Liver (tissue), 9 donors: Measurements from ENCODE around the gene CLIC5. TPM values are rescaled to one million over a fixed set of nuclear protein-coding genes. Genes with fewer than 3 reads are reported as not detected.

ENCODE experiments used
- DNase-seq: peaks from one replicate; pipeline ENCODE4 v3.0.0-alpha.2; 2017; ENCODE audit warnings: low spot score
- H3K27ac ChIP-seq, 2 donors: one replicate each; pipeline ENCODE4 v1.7.0; 2013; ENCODE audit warnings: inconsistent platforms in 2 of 2, low read length in 2 of 2, control low read depth in 1 of 2, low read depth in 1 of 2, mild to moderate bottlenecking in 1 of 2
- H3K27me3 ChIP-seq, 4 donors: one replicate each; pipeline versions ENCODE4 v1.6.1 to v1.7.0; 2013; ENCODE audit warnings: low read length in 3 of 4, inconsistent platforms in 1 of 4, mild to moderate bottlenecking in 1 of 4, moderate library complexity in 1 of 4; ENCODE audit not compliant: control insufficient read depth in 4 of 4, insufficient read depth in 4 of 4
- H3K36me3 ChIP-seq, 4 donors: one replicate each; pipeline versions ENCODE4 v1.6.1 to v1.7.0; 2013; ENCODE audit warnings: low read length in 3 of 4, mild to moderate bottlenecking in 3 of 4, low read depth in 1 of 4, moderate library complexity in 1 of 4; ENCODE audit not compliant: control insufficient read depth in 4 of 4, insufficient read depth in 3 of 4
- H3K4me1 ChIP-seq, 4 donors: one replicate each; pipeline versions ENCODE4 v1.6.1 to v1.7.0; 2013; ENCODE audit warnings: low read length in 3 of 4, mild to moderate bottlenecking in 3 of 4, moderate library complexity in 1 of 4; ENCODE audit not compliant: control insufficient read depth in 4 of 4, insufficient read depth in 4 of 4
- H3K4me3 ChIP-seq, 3 donors: one replicate each; pipeline versions ENCODE4 v1.6.1 to v1.7.0; 2013; ENCODE audit warnings: low read length in 3 of 3, control low read depth in 1 of 3, low read depth in 1 of 3, mild to moderate bottlenecking in 1 of 3
- H3K9ac ChIP-seq, 2 donors: one replicate each; pipeline ENCODE4 v1.7.0; 2013; ENCODE audit warnings: low read length in 2 of 2, mild to moderate bottlenecking in 2 of 2, moderate library complexity in 2 of 2, control low read depth in 1 of 2, low read depth in 1 of 2
- H3K9me3 ChIP-seq, 4 donors: one replicate each; pipeline versions ENCODE4 v1.6.1 to v1.7.0; 2013; ENCODE audit warnings: low read length in 3 of 4; ENCODE audit not compliant: control insufficient read depth in 4 of 4
- EGR1 ChIP-seq, 2 donors: IDR thresholded peaks; 2 replicates each; pipeline ENCODE4 v1.6.1; 2016 to 2018; ENCODE audit warnings: antibody characterized with exemption in 2 of 2, low read depth in 2 of 2
- FOXA1 ChIP-seq: IDR thresholded peaks from 2 replicates; pipeline ENCODE4 v1.6.1; 2016; ENCODE audit warnings: antibody characterized with exemption
- FOXA2 ChIP-seq: IDR thresholded peaks from 2 replicates; pipeline ENCODE4 v1.6.1; 2016; ENCODE audit warnings: antibody characterized with exemption
- GABPA ChIP-seq, 2 donors: IDR thresholded peaks in 1 of 2; conservative IDR thresholded peaks in 1 of 2; 2 replicates each; pipeline ENCODE4 v1.6.1; 2016; ENCODE audit warnings: antibody characterized with exemption in 2 of 2, mild to moderate bottlenecking in 1 of 2, moderate library complexity in 1 of 2
- HNF4A ChIP-seq, 2 donors: conservative IDR thresholded peaks; 2 replicates each; pipeline ENCODE4 v1.6.1; 2016; ENCODE audit warnings: antibody characterized with exemption in 2 of 2, mild to moderate bottlenecking in 2 of 2
- HNF4G ChIP-seq: IDR thresholded peaks from 2 replicates; pipeline ENCODE4 v1.6.1; 2016; ENCODE audit warnings: antibody characterized with exemption
- JUND ChIP-seq, 2 donors: IDR thresholded peaks; 2 replicates each; pipeline ENCODE4 v1.6.1; 2016; ENCODE audit warnings: antibody characterized with exemption in 2 of 2
- NR2F2 ChIP-seq: IDR thresholded peaks from 2 replicates; pipeline ENCODE4 v1.6.1; 2016; ENCODE audit warnings: antibody characterized with exemption
- RAD21 ChIP-seq, 2 donors: IDR thresholded peaks; 2 replicates each; pipeline ENCODE4 v1.6.1; 2016; ENCODE audit warnings: antibody characterized with exemption in 2 of 2, mild to moderate bottlenecking in 2 of 2
- RXRA ChIP-seq, 2 donors: IDR thresholded peaks; 2 replicates each; pipeline ENCODE4 v1.6.1; 2017 to 2018; ENCODE audit warnings: antibody characterized with exemption in 2 of 2, mild to moderate bottlenecking in 1 of 2
- SP1 ChIP-seq: IDR thresholded peaks from 2 replicates; pipeline ENCODE4 v1.6.1; 2018; ENCODE audit warnings: antibody characterized with exemption, mild to moderate bottlenecking
- TAF1 ChIP-seq: conservative IDR thresholded peaks from 2 replicates; pipeline ENCODE4 v1.6.1; 2016; ENCODE audit warnings: antibody characterized with exemption, mild to moderate bottlenecking
- YY1 ChIP-seq: IDR thresholded peaks from 2 replicates; pipeline ENCODE4 v1.6.1; 2016; ENCODE audit warnings: antibody characterized with exemption, mild to moderate bottlenecking
- WGBS: extraction: QIAGEN DNeasy Blood & Tissue Kit; methylation state at CpG from one replicate; pipeline ENCODE4 v1.1.7; 2013; 5-methylcytosine and 5-hydroxymethylcytosine counted together
- polyA plus RNA-seq, 2 donors: library from polyadenylated mRNA; stranded (reverse) in 1 of 2; unstranded in 1 of 2; fragments of 200-250 nt in 1 of 2; fragments of >200 nt in 1 of 2; fragmentation: Nextera tagmentation in 1 of 2; extraction: Ambion mirVana in 1 of 2; gene quantifications; one replicate each; pipeline versions ENCODE4 v1.2.1 to v1.2.3, GENCODE V29; 2013 to 2015
- total RNA-seq, 2 donors: library from RNA; depleted of rRNA; stranded (reverse); fragments of >200 nt; gene quantifications; one replicate each; pipeline ENCODE4 v1.2.3, GENCODE V29; 2014
- TF ChIP-seq, protein P1 (sequence below): IDR thresholded peaks from 2 replicates; pipeline ENCODE4 v1.6.1; 2016; ENCODE audit warnings: antibody characterized with exemption
- TF ChIP-seq, protein P2 (sequence below): IDR thresholded peaks from 2 replicates; pipeline ENCODE4 v1.6.1; 2016; ENCODE audit warnings: antibody characterized with exemption
- TF ChIP-seq, protein P3 (sequence below): IDR thresholded peaks from 2 replicates; pipeline ENCODE4 v1.6.1; 2016; ENCODE audit warnings: antibody characterized with exemption, mild to moderate bottlenecking
- TF ChIP-seq, protein P4 (sequence below): IDR thresholded peaks from 2 replicates; pipeline ENCODE4 v1.6.1; 2016; ENCODE audit warnings: antibody characterized with exemption
- TF ChIP-seq, protein P5 (sequence below): fragments of 150-350 bp; IDR thresholded peaks from 2 replicates; pipeline ENCODE4 v1.5.1; 2017; ENCODE audit warnings: improper control_type of control experiment, low read depth, low read length; ENCODE audit not compliant: missing input control
- donor health status: healthy.
- donor health status: healthy.
- donor health status: healthy.
- donor health status: healthy.
- donor health status: healthy.

Gene CLIC5
- total and polyA plus RNA-seq, 4 donors = 0.05 to 0.33 (median 0.14) TPM

DNA sequence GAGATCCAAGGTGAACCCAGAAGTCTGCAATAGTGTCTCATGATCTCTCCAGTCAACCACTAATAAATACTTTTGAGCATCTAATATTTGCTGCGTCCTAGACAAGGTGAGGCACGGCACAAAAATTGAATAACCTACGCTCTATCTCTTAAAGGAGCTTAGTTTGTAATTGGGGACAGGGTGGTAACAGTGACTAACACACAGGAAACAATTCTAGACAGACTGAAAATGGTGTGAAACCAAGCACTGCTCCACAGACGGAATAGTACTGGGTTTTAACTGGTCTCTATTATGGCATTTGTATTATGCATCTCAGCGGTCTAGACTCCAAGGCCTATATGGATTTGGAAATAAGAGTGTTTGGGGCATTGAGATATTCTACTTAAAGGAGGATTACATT lies 120.1 kb downstream of the CLIC5 start:
- 78% methylated on average over 5 of the region's 5 CpGs for WGBS
- no peaks in the 10 kb centered on the region for H3K9me3 ChIP-seq
- no peak for DNase-seq

DNA sequence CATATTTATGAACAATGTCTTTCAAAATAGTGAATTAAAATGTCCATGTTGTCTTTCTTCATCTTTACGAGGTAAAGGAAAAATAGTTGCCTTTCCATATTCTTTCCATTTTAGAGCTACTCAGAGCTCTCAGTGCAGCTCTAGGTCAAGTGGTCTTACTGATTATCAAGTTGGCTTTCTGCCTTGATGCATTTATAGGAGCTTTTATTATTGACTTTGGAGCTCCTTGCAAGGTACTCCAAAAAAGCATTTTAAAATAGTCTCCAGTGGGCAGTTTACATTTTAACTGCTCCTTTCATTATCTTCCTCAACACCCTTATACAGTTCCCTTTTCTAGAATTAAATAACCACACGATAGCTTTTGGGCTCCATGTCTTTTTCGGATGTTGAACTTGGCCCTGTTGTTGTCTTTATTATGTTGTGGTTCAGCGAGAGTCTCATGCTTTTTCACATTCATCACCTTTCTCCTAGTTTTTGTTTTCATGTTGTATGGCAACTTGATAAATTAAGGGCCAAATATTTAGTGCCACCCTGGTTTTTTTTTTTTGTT lies 122.9 kb downstream of the CLIC5 start:
- WGBS = 76% methylated on average over 4 of the region's 4 CpGs

More for the DNA sequence above, 120.1 kb downstream of the CLIC5 start:
- no peaks in the 10 kb centered on the region for H3K4me1 ChIP-seq
- H3K9ac ChIP-seq = no peak overlapping the region
- no peaks in the 10 kb centered on the region for H3K36me3 ChIP-seq
- H3K27me3 ChIP-seq = no peaks in the 10 kb centered on the region
- H3K4me3 ChIP-seq = no peak overlapping the region
- no peak overlapping the region for H3K27ac ChIP-seq
- no peak for TF ChIP-seq RAD21 (IDR thresholded peaks at IDR 0.05)
- TF ChIP-seq FOXA2 = no peak
- TF ChIP-seq HNF4G = no peak
- TF ChIP-seq, protein P1, sequence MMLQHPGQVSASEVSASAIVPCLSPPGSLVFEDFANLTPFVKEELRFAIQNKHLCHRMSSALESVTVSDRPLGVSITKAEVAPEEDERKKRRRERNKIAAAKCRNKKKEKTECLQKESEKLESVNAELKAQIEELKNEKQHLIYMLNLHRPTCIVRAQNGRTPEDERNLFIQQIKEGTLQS = no peak
- TF ChIP-seq RXRA (IDR thresholded peaks at IDR 0.05) = no peak
- TF ChIP-seq, protein P2, sequence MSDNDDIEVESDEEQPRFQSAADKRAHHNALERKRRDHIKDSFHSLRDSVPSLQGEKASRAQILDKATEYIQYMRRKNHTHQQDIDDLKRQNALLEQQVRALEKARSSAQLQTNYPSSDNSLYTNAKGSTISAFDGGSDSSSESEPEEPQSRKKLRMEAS = no peak

More for the DNA sequence above, 122.9 kb downstream of the CLIC5 start:
- no peaks in the 10 kb centered on the region for H3K27me3 ChIP-seq
- TF ChIP-seq, protein P3, sequence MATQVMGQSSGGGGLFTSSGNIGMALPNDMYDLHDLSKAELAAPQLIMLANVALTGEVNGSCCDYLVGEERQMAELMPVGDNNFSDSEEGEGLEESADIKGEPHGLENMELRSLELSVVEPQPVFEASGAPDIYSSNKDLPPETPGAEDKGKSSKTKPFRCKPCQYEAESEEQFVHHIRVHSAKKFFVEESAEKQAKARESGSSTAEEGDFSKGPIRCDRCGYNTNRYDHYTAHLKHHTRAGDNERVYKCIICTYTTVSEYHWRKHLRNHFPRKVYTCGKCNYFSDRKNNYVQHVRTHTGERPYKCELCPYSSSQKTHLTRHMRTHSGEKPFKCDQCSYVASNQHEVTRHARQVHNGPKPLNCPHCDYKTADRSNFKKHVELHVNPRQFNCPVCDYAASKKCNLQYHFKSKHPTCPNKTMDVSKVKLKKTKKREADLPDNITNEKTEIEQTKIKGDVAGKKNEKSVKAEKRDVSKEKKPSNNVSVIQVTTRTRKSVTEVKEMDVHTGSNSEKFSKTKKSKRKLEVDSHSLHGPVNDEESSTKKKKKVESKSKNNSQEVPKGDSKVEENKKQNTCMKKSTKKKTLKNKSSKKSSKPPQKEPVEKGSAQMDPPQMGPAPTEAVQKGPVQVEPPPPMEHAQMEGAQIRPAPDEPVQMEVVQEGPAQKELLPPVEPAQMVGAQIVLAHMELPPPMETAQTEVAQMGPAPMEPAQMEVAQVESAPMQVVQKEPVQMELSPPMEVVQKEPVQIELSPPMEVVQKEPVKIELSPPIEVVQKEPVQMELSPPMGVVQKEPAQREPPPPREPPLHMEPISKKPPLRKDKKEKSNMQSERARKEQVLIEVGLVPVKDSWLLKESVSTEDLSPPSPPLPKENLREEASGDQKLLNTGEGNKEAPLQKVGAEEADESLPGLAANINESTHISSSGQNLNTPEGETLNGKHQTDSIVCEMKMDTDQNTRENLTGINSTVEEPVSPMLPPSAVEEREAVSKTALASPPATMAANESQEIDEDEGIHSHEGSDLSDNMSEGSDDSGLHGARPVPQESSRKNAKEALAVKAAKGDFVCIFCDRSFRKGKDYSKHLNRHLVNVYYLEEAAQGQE = no peak
- TF ChIP-seq NR2F2 = no peak
- TF ChIP-seq, protein P4, sequence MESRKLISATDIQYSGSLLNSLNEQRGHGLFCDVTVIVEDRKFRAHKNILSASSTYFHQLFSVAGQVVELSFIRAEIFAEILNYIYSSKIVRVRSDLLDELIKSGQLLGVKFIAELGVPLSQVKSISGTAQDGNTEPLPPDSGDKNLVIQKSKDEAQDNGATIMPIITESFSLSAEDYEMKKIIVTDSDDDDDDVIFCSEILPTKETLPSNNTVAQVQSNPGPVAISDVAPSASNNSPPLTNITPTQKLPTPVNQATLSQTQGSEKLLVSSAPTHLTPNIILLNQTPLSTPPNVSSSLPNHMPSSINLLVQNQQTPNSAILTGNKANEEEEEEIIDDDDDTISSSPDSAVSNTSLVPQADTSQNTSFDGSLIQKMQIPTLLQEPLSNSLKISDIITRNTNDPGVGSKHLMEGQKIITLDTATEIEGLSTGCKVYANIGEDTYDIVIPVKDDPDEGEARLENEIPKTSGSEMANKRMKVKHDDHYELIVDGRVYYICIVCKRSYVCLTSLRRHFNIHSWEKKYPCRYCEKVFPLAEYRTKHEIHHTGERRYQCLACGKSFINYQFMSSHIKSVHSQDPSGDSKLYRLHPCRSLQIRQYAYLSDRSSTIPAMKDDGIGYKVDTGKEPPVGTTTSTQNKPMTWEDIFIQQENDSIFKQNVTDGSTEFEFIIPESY = no peak
- TF ChIP-seq FOXA1 = no peak
- no peak for TF ChIP-seq YY1
- no peak for TF ChIP-seq GABPA (IDR thresholded peaks at IDR 0.05 in 1 of 2, conservative IDR thresholded peaks at IDR 0.05 in 1 of 2)
- TF ChIP-seq RAD21 (IDR thresholded peaks at IDR 0.05) = no peak
- TF ChIP-seq, protein P2 = no peak
- no peak for TF ChIP-seq RXRA (IDR thresholded peaks at IDR 0.05)
- TF ChIP-seq TAF1 = no peak
- TF ChIP-seq HNF4G = no peak
- no peak for TF ChIP-seq JUND (IDR thresholded peaks at IDR 0.05)
- no peak for TF ChIP-seq FOXA2
- TF ChIP-seq, protein P5, sequence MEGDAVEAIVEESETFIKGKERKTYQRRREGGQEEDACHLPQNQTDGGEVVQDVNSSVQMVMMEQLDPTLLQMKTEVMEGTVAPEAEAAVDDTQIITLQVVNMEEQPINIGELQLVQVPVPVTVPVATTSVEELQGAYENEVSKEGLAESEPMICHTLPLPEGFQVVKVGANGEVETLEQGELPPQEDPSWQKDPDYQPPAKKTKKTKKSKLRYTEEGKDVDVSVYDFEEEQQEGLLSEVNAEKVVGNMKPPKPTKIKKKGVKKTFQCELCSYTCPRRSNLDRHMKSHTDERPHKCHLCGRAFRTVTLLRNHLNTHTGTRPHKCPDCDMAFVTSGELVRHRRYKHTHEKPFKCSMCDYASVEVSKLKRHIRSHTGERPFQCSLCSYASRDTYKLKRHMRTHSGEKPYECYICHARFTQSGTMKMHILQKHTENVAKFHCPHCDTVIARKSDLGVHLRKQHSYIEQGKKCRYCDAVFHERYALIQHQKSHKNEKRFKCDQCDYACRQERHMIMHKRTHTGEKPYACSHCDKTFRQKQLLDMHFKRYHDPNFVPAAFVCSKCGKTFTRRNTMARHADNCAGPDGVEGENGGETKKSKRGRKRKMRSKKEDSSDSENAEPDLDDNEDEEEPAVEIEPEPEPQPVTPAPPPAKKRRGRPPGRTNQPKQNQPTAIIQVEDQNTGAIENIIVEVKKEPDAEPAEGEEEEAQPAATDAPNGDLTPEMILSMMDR = no peak
- TF ChIP-seq, protein P1 = no peak
- TF ChIP-seq SP1 = no peak
- TF ChIP-seq EGR1 (IDR thresholded peaks at IDR 0.05; ENCODE audit: low read depth in 2 of 2) = no peak
- no peak for TF ChIP-seq HNF4A (conservative IDR thresholded peaks at IDR 0.05)
- H3K4me3 ChIP-seq = no peak overlapping the region
- no peaks in the 10 kb centered on the region for H3K9me3 ChIP-seq
- H3K27ac ChIP-seq = no peak overlapping the region
- no peak for DNase-seq
- H3K4me1 ChIP-seq = no peaks in the 10 kb centered on the region
- H3K36me3 ChIP-seq = no peaks in the 10 kb centered on the region
- no peak overlapping the region for H3K9ac ChIP-seq
